ENCODE measurements around the gene PRR15L. TPM values are rescaled to one million over a fixed set of nuclear protein-coding genes. Genes with fewer than 3 reads are reported as not detected.
"Not testable (repeated sequence)": the region's sequence is repeated elsewhere in the genome, so short reads cannot be mapped to it uniquely, and the experiment has no call there.

PRR15L gene
- total RNA-seq, 1 donor from 2014 or later = not detected

GRCh38 chr17:47994724-47995123 is 37.0 kb upstream of the PRR15L start:
- Mint-ChIP-seq H3K9me3 (no peaks in the 10 kb centered on the region), H3K4me3 (no peak overlapping the region), H3K27me3 (peaks cover 11% of the 10 kb centered on the region), H3K27ac (no peak overlapping the region), H3K4me1 (peaks cover 3% of the 10 kb centered on the region), H3K36me3 (ENCODE audit: low read depth) (no peaks in the 10 kb centered on the region)
- intact Hi-C loops (cut with micrococcal nuclease) = no loop called here
- no peak for DNase-seq

GRCh38 chr17:47993964-47994363 is 36.3 kb upstream of the PRR15L start:
- DNase-seq = no peak
- no peak overlapping the region for H3K27ac Mint-ChIP-seq
- no peaks in the 10 kb centered on the region for H3K9me3 Mint-ChIP-seq
- H3K4me1 Mint-ChIP-seq = peaks cover 8% of the 10 kb centered on the region
- no peak overlapping the region for H3K4me3 Mint-ChIP-seq
- intact Hi-C loops (cut with micrococcal nuclease) = no loop called here
- peaks cover 11% of the 10 kb centered on the region for H3K27me3 Mint-ChIP-seq
- no peaks in the 10 kb centered on the region for H3K36me3 Mint-ChIP-seq (ENCODE audit: low read depth)

GRCh38 chr17:47993031-47993564 is 35.4 kb upstream of the PRR15L start:
- intact Hi-C loops (cut with micrococcal nuclease) = no loop called here
- H3K36me3 Mint-ChIP-seq (ENCODE audit: low read depth) = no peaks in the 10 kb centered on the region

GRCh38 chr17:47992216-47992615 is 34.5 kb upstream of the PRR15L start:
- intact Hi-C loops (cut with micrococcal nuclease) = no loop called here
- no peak for DNase-seq
- no peaks in the 10 kb centered on the region for H3K9me3 Mint-ChIP-seq

More at GRCh38 chr17:47993031-47993564, 35.4 kb upstream of the PRR15L start:
- Mint-ChIP-seq H3K27ac (no peak overlapping the region), H3K27me3 (peaks cover 11% of the 10 kb centered on the region), H3K4me3 (no peak overlapping the region), H3K9me3 (no peaks in the 10 kb centered on the region), H3K4me1 (peaks cover 8% of the 10 kb centered on the region)
- DNase-seq = no peak

GRCh38 chr17:47990962-47991731 is 33.5 kb upstream of the PRR15L start:
- Mint-ChIP-seq H3K9me3 (no peaks in the 10 kb centered on the region), H3K4me3 (no peak overlapping the region), H3K27me3 (peaks cover 9% of the 10 kb centered on the region), H3K36me3 (ENCODE audit: low read depth) (peaks cover 5% of the 10 kb centered on the region), H3K4me1 (peaks cover 8% of the 10 kb centered on the region), H3K27ac (no peak overlapping the region)
- DNase-seq = no peak
- intact Hi-C loops (cut with micrococcal nuclease) = no loop called here

More at GRCh38 chr17:47992216-47992615, 34.5 kb upstream of the PRR15L start:
- Mint-ChIP-seq H3K36me3 (ENCODE audit: low read depth) (no peaks in the 10 kb centered on the region), H3K4me1 (peaks cover 8% of the 10 kb centered on the region), H3K4me3 (no peak overlapping the region), H3K27me3 (peaks cover 9% of the 10 kb centered on the region), H3K27ac (no peak overlapping the region)

GRCh38 chr17:47989700-47990099 is 32.0 kb upstream of the PRR15L start:
- H3K27ac Mint-ChIP-seq = no peak overlapping the region
- H3K4me1 Mint-ChIP-seq = peaks cover 8% of the 10 kb centered on the region
- intact Hi-C loops (cut with micrococcal nuclease) = no loop called here
- H3K36me3 Mint-ChIP-seq (ENCODE audit: low read depth) = peaks cover 8% of the 10 kb centered on the region
- no peaks in the 10 kb centered on the region for H3K9me3 Mint-ChIP-seq
- no peak for DNase-seq
- peaks cover 9% of the 10 kb centered on the region for H3K27me3 Mint-ChIP-seq
- no peak overlapping the region for H3K4me3 Mint-ChIP-seq

- H3K27ac Mint-ChIP-seq = no peak overlapping the region
- intact Hi-C loops (cut with micrococcal nuclease) = no loop called here
- H3K4me3 Mint-ChIP-seq = no peak overlapping the region
- H3K4me1 Mint-ChIP-seq = peaks cover 8% of the 10 kb centered on the region
- peaks cover 7% of the 10 kb centered on the region for H3K27me3 Mint-ChIP-seq
- H3K9me3 Mint-ChIP-seq = no peaks in the 10 kb centered on the region
- H3K36me3 Mint-ChIP-seq (ENCODE audit: low read depth) = peaks cover 8% of the 10 kb centered on the region
- no peak for DNase-seq
Measured at GRCh38 chr17:47989159-47989558, 31.5 kb upstream of the PRR15L start.

- H3K27me3 Mint-ChIP-seq; intact Hi-C loops (cut with micrococcal nuclease); H3K4me3 Mint-ChIP-seq; H3K9me3 Mint-ChIP-seq; H3K27ac Mint-ChIP-seq; H3K4me1 Mint-ChIP-seq; DNase-seq: not testable (repeated sequence)
- peaks cover 11% of the 10 kb centered on the region for H3K36me3 Mint-ChIP-seq (ENCODE audit: low read depth)
Measured at GRCh38 chr17:47988445-47988844, 30.8 kb upstream of the PRR15L start.

GRCh38 chr17:47987240-47987835 is 29.7 kb upstream of the PRR15L start:
- DNase-seq = no peak
- H3K36me3 Mint-ChIP-seq (ENCODE audit: low read depth) = peaks cover 16% of the 10 kb centered on the region
- H3K27ac Mint-ChIP-seq = no peak overlapping the region
- H3K4me3 Mint-ChIP-seq = no peak overlapping the region
- H3K9me3 Mint-ChIP-seq = no peaks in the 10 kb centered on the region
- no peaks in the 10 kb centered on the region for H3K27me3 Mint-ChIP-seq
- intact Hi-C loops (cut with micrococcal nuclease) = no loop called here
- H3K4me1 Mint-ChIP-seq = peaks cover 8% of the 10 kb centered on the region

GRCh38 chr17:47986520-47986919 is 28.8 kb upstream of the PRR15L start:
- Mint-ChIP-seq H3K27me3 (no peaks in the 10 kb centered on the region), H3K4me1 (peaks cover 10% of the 10 kb centered on the region)
- intact Hi-C loops (cut with micrococcal nuclease) = no loop called here

GRCh38 chr17:47983492-47984223 is 26.0 kb upstream of the PRR15L start:
- Mint-ChIP-seq H3K27me3 (no peaks in the 10 kb centered on the region), H3K4me1 (peaks cover 3% of the 10 kb centered on the region), H3K4me3 (no peak overlapping the region), H3K9me3 (no peaks in the 10 kb centered on the region), H3K36me3 (ENCODE audit: low read depth) (peaks cover 36% of the 10 kb centered on the region), H3K27ac (no peak overlapping the region)
- intact Hi-C loops (cut with micrococcal nuclease) = no loop called here
- no peak for DNase-seq

More at GRCh38 chr17:47986520-47986919, 28.8 kb upstream of the PRR15L start:
- H3K4me3 Mint-ChIP-seq = no peak overlapping the region
- H3K9me3 Mint-ChIP-seq = no peaks in the 10 kb centered on the region
- peaks cover 19% of the 10 kb centered on the region for H3K36me3 Mint-ChIP-seq (ENCODE audit: low read depth)
- no peak for DNase-seq
- H3K27ac Mint-ChIP-seq = peak overlapping the region; percentile 14

- DNase-seq = no peak
- no peaks in the 10 kb centered on the region for H3K27me3 Mint-ChIP-seq
- peaks cover 41% of the 10 kb centered on the region for H3K36me3 Mint-ChIP-seq (ENCODE audit: low read depth)
- H3K9me3 Mint-ChIP-seq = no peaks in the 10 kb centered on the region
- intact Hi-C loops (cut with micrococcal nuclease) = no loop called here
- peaks cover 3% of the 10 kb centered on the region for H3K4me1 Mint-ChIP-seq
- no peak overlapping the region for H3K4me3 Mint-ChIP-seq
- H3K27ac Mint-ChIP-seq = no peak overlapping the region
Measured at GRCh38 chr17:47982645-47983390, 25.1 kb upstream of the PRR15L start.

GRCh38 chr17:47982091-47982617 is 24.5 kb upstream of the PRR15L start:
- DNase-seq = no peak
- Mint-ChIP-seq H3K27ac (no peak overlapping the region), H3K4me1 (peaks cover 3% of the 10 kb centered on the region), H3K9me3 (no peaks in the 10 kb centered on the region), H3K36me3 (ENCODE audit: low read depth) (peaks cover 46% of the 10 kb centered on the region), H3K4me3 (no peak overlapping the region), H3K27me3 (no peaks in the 10 kb centered on the region)
- intact Hi-C loops (cut with micrococcal nuclease) = no loop called here

All from activated CD4-positive, alpha-beta T cell treated with anti-CD3 and anti-CD28 coated beads, Interleukin-2, amount 10 ng/mL, durations not matched to agents 24 days and 14 days (primary cell).